ENCODE results near the gene HIF1AN.

The HIF1AN gene

DNA sequence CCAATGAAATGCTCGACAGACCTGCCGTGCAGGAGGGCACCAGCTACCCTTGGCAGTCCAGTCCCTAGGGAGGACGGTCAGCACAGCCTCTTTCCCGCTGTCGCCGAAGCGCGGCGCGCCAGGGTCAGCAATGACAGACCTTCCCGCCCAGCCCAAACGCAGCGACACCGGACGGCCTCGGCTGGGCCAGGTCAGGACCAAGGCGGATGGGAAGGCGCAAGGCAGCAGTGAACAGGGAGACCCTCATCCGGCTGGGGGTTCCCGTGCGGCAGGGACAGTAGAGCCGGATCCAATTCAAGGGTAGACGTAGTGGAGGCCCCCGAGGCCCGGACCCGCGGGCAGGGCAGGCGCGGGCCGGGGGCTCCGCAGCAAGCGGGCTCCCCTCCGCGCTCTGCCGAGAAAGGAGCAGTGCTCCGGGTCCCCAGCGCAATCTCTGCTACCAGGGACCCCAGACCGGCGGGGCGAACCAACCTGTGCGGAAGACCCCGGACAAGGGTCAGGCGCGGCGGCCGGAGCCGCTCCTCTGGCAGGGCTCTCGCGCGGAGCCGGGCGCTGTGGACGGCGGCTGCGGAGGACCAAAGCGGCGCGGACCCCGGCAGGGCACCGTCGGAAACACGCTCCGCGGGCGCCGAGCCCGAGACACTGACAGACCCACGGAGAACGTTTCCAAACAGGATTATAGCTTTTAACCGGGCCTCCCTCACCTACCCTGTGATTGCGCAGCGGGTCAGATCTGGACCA is 16.3 kb upstream of the HIF1AN start, which contains the start of gene SEC31B:
Gene SEC31B (minus strand): TSS at position 551 of the 741 bp plus-strand sequence. CDS start 2,909 bp downstream, outside the sequence.
- no peak for DNase-seq (ENCODE audit: low read depth)
- H3K4me3 ChIP-seq (ENCODE audit: low read depth, low read length), result peak within 1 kb of the TSS; percentile 46

DNA sequence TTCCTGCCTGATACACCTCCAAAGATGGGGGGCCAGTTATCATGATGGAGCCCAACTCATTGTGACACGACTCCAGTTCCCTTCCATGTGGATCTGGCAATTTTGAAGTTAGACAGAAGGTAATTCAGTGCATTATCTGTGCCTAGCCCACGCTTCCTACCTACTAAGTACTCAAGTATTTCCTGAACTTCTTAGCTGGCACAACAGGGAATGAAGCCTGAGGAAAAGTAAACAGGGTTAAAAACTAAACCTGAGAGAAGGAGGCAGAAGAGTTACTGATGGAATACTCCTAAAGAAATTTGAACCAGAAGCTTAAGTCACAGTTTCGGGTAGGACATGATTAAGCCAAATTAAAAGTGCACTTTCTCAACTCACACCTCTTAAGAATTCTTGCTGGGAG is 14.9 kb upstream of the HIF1AN start:
- no peak for DNase-seq (ENCODE audit: low read depth)
- no peak overlapping the region for H3K4me3 ChIP-seq (ENCODE audit: low read depth, low read length)

DNA sequence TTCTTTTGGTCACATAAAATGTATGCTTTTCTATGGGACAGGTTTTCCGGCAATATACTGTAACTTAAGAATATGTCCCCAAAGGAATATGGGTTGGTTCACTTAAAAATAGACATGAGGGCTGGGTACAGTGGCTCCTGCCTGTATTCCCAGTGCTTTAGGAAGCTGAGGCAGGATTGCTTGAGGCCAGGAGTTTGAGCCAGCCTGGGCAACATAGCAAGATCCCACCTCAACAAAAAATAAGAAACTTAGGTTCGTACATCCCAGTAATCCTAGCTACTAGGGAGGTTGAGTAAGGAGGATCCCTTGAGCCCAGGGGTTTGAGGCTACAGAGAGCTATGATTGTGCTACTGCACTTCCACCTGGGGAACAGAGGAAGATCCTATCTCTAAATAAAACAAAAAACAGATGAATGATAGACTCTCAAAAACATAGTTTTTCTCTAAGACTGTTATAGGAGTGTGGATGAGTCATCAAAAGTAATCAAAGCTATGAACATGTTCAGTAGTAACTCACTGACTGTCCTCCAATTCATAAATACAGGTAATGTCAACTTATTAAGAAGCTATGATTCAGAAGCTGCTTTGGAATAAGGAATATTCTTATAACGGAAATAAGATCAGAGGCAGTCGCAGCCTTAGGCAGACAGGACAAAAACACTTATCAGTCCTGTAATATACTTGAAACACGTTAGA is 13.5 kb upstream of the HIF1AN start:
- no peak for DNase-seq (ENCODE audit: low read depth)
- H3K4me3 ChIP-seq (ENCODE audit: low read depth, low read length), result no peak overlapping the region

DNA sequence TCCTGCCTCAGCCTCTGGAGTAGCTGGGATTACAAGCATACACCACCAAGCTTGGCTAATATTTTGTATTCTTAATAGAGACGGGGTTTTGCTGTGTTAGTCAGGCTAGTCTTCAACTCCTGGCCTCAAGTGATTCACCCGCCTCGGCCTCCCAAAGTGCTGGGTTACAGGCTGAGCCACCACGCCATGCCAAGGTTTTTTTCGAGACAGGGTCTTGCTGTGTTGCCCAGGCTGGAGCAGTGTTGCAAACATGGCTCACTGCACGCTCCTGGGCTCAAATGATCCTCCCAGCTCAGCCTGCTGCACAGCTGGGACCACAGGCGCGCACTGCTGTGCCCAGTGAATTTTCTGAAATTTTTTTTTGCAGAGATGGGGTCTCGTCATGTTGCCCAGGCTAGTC is 12.8 kb upstream of the HIF1AN start:
- DNase-seq (ENCODE audit: low read depth), result no peak

DNA sequence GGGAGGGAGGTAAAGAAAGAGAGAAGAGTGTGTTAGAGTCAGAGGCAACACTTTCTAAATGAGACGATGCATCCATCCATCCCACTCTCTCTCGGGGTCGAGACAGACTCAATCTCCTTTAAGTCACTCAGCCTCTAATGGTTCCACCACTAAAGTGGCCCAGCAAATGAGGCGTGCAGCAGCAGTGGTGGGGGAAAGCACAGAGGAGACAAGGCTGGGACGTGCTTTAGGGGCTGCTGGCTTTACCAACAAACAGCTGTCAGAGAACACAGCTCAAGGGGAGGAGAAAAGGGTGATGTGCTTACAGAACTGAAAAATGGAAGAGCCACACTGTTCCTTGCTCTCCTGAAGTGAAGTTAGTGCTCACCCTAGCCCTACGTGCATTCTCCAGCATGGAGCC is 11.5 kb upstream of the HIF1AN start:
- DNase-seq (ENCODE audit: low read depth), result no peak
- no peak overlapping the region for H3K4me3 ChIP-seq (ENCODE audit: low read depth, low read length)

More for the DNA sequence above, 12.8 kb upstream of the HIF1AN start:
- H3K4me3 ChIP-seq (ENCODE audit: low read depth, low read length), result no peak overlapping the region

DNA sequence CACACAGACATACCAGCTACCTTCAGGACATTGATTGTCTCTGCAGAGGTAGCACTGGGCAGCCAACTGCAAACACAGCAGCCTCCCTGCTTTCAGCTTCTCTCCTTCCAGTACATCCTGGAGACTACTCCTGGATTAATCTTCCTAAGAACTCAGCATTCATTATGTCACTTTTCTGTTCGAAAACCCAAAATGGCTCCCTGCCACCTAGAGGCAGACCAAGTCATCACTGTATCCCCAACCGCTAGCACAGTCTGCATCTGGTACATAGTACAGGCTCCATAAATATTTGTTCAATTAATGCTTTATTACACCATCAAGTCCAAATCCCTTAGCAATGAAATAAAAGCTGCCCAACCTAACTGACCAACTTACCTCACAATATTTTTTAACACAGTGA is 11.1 kb upstream of the HIF1AN start:
- no peak overlapping the region for H3K4me3 ChIP-seq (ENCODE audit: low read depth, low read length)
- no peak for DNase-seq (ENCODE audit: low read depth)

DNA sequence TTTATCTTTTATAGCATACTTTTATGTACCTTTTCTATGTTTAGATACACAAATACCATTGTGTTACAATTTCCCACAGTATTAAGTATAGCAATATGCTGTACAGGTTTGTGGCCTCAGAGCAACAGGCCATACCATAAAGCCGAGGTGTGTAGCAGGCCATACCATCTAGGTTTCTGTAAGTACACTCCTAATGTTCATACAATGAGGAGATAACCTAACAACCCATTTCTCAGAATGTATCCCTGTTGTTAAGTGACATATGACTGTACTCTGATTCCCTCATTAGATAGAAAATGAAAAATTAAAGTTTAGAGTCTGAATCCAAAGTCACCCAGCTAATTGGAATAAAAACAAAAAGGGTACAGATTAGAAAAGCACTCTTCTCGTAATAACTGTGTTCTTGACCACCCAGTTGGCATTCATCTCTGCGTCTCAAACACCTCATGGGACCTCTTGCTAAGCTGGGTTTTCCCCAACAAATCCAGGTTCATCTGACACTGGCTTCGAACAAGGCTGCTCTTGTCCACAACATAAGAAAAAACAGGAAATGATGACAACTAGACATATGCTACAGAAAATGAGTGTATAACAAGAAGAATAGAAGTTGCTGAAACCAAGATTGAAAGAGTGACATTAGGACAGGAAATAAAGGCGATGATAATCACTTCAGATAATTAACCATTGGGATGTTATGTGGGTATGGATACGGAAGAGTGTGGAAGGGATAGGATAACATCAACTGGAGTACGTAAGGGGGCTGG is 7.4 kb upstream of the HIF1AN start:
- no peak for DNase-seq (ENCODE audit: low read depth)
- peak overlapping the region; percentile 96 for H3K4me3 ChIP-seq (ENCODE audit: low read depth, low read length)

DNA sequence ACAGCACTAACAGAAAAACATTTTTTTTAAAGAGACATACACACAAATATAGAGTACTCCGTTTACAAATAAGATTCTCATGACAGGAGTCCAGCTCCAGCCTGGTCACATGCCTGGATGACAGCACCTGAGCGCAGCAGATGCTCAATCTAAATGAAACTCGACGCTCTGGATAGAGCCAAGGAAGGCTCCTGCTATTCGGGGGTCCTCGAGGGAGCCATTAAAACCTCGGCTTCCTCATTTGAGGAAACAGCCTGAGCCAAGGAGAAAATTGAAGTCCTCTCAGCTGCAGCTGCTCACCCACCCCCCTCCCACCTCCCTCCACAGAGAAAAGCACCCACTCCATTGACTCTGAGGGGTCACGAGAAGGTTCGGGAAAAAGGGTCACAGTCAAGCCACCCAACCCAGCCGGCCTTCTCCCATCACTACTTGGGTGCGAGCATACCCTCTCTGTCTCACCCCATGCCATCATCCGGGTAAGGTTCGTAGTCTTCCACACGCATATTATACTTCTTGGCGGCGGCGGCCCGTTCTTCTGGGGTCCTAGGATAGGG is 6.7 kb upstream of the HIF1AN start:
- no peak for DNase-seq (ENCODE audit: low read depth)
- peak overlapping the region; percentile 96 for H3K4me3 ChIP-seq (ENCODE audit: low read depth, low read length)

DNA sequence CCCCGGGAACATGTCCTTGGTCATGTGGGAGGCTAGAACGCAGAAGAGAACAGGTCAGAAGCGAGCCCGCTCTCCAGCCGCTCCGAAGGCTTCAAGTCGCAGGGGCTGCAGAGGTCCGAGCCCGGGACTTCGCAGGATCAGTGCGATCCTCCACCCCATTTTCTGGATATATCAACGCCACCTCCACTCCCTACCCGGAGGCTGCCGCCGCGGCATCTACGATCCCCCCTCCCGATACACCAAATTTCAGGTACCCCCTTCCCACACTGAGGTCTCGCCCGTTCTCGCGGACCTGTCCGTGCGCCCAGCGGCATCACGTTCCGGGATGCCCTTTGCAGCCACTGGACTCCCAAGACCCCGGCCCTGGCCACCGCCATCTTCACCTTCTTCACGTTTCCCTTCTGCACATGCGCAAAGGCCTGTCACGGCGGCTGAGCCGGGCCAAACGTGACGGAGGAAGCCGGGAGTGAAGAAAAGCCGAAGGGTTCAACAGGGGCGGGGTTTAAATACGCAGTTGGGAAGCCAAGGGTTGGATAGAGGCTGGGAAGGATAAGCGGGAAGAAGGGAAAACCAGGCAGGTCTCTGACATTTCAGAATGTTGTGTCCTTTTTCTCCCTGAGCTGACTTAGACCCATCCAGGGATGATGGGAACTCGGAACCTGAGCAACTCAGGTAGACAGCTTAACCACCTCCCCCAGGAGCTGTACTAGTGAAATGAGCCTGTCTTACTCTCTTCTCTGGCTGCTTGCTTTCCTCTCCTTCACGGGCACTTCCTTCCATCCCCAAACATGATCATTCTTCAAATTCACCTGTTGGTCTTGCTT is 6.1 kb upstream of the HIF1AN start, which contains the start of gene NDUFB8:
Gene NDUFB8 (minus strand): TSS at position 397 of the 824 bp plus-strand sequence. CDS start 20 bp downstream, at position 377.
- no peak for DNase-seq (ENCODE audit: low read depth)
- H3K4me3 ChIP-seq (ENCODE audit: low read depth, low read length), result peak within 1 kb of the TSS; percentile 96

DNA sequence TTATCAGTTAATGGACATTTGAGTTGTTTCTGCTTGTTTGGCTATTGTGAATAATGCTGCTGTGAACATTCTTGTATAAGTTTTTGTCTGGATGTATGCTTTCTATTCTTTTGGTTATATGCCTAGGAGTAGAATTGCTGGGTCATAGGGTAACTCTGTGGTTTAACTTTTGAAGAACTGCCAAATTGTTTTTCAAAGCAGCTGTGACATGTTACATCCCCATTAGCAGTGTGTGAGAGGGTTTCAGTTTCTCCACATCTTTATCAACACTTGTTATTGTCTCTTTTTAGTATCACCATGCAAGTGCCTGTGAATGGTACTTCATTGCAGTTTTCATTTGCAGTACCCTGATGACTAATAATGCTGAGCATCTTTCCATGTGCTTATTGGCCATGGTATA is 4.0 kb upstream of the HIF1AN start:
- DNase-seq (ENCODE audit: low read depth), result no peak
- no peak overlapping the region for H3K4me3 ChIP-seq (ENCODE audit: low read depth, low read length)

DNA sequence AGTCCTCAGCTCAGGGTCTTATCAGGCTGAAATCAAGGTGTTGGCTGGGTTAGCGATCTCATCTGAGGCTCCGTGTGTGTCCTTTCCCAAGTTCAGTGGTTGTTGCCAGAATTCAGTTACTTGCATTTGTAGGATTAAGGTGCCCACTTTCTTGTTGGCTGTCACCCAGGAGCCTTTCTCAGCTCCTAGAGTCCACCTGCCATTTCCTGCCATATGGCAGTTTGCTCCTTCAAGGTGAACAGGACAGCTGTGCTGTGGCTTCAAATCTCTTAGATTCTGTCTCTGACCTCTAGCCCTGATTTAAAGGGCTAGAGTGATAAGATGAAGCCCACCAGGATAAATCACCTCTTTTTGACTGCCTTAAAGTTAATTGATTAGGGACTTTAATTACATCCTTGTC is 1.0 kb upstream of the HIF1AN start:
- H3K4me3 ChIP-seq (ENCODE audit: low read depth, low read length), result no peak overlapping the region
- no peak for DNase-seq (ENCODE audit: low read depth)

DNA sequence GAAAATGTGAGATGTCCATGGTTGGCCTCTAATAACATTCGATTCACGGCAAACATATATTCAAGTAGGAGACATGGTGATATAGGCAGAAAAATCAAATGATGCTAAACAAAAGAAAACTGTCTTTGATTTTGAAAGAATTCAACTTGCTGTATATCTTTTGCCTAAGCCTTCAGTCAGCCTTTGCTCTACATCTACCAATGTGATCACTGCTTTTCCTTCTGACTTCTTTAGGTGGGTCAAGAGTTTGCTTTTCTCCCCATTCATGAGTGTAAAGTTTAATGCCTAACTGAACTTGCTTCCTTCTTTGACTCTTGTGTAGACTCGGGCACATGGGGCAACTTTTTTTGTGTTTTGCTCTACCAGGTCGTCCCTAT is 417 bp upstream of the HIF1AN start:
- DNase-seq (ENCODE audit: low read depth), result no peak
- H3K4me3 ChIP-seq (ENCODE audit: low read depth, low read length), result peak overlapping the region; percentile 63

DNA sequence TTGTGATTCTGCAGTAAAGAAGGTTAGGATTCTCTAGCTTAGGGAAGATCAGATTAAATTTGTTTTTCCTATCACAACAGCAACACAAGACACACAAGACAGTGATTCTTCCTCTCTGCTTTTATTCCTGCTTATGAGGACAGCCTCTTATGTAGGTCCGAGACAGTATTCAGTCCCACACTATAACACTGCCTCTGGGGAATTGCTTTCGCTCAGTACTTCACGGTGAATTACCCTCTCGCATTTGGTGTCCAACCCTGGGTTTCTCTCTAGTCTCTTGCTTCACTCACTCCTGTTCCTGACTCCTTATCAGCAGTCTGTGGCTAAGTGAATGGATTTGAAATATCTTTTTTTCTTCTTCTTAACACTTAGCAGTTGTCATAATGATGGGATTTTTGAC is 1.7 kb downstream of the HIF1AN start:
- DNase-seq (ENCODE audit: low read depth), result no peak
- H3K4me3 ChIP-seq (ENCODE audit: low read depth, low read length), result no peak overlapping the region

DNA sequence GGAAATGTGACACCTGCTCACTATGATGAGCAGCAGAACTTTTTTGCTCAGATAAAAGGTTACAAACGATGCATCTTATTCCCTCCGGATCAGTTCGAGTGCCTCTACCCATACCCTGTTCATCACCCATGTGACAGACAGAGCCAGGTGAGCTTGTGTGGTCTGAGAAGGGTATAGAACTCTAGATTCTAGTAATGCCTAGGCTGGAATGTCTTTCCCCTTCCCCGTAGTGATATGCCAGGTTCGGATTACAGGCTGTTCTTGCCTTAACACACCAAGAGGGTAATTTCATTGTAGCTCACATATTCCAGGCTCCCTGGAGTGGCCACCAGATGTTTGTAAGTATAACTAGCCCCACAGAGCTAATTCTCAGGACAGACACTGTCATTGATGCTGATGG is 9.2 kb downstream of the HIF1AN start:
- no peak for DNase-seq (ENCODE audit: low read depth)

DNA sequence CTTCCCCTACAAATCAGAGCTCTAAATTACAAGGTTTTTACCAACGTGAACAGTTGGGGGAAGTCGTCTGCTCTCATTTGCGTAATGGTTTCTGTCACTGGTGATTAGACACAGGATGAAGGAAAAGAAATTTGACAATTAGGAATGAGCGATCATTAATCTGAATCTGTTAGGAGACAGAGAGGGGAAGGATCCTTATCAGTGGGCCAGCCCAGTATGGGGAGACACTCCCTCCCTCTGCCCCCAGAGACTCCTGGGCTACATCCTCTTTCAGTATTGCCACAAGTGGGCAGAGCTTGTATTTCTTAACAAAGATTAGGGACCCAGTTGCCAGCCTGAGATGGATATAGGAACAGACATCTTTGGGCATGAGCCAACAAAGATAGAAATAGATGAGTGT is 15.5 kb downstream of the HIF1AN start:
- no peak for DNase-seq (ENCODE audit: low read depth)
- no peak overlapping the region for H3K4me3 ChIP-seq (ENCODE audit: low read depth, low read length)

More for the DNA sequence above, 9.2 kb downstream of the HIF1AN start:
- H3K4me3 ChIP-seq (ENCODE audit: low read depth, low read length), result no peak overlapping the region

DNA sequence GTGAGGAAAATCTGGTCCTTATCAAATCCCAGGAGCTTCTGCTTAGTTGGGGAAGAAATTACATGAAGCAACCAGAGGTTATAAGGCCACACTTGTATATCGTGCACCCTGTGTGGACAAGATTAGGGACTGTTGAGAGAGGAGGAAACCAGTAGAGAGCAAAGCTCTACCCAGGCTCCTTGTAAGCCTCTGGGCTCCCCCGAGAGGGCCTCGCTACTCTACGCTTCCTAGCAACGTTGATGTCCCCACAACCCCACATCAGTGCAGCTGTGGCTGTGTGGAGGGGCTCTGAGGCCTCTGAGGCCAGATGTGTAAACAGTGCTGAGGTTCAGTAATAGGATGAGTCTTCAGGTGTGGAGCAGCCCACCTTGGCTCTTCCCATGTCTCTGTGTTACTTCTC is 16.0 kb downstream of the HIF1AN start:
- DNase-seq (ENCODE audit: low read depth), result no peak
- no peak overlapping the region for H3K4me3 ChIP-seq (ENCODE audit: low read depth, low read length)

DNA sequence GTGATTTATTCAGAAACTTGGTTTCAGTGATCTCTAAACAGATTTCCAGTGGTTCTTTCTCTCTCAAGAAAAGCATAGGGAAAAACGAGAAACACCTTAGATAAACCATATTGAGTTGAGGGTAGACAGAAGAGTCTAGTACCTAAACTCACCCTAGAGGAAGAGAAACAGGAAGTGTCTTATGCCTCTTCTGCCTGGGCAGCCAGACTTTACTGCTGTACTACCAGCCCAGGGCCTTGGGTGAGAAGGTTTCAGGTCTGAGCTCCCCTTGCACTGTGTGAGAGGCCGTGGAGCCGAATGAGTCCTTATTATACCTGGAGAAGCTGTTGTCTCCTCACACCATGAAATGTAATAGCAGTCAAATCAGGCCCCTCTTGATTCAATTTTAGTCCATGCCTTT is 18.2 kb downstream of the HIF1AN start:
- H3K4me3 ChIP-seq (ENCODE audit: low read depth, low read length), result no peak overlapping the region
- DNase-seq (ENCODE audit: low read depth), result no peak

DNA sequence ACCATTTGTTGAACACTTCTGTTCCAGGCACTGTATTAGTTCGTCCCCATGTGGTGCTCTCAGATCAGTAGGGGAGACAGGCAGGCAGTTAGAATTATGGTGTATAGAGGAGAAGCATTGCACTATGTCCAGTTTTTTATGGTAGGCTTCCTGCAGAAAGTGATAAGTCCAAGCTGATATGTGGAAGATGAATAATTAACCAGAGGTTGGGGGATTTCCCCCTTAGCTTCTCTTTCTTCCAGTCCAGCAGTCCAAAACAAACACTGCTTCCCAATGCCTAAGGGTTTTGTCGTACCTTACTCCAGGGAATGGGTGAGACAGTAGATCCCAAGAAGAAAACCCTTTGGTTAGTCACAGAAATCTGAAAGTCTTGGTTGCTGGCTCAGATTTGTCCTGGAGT is 19.2 kb downstream of the HIF1AN start:
- no peak for DNase-seq (ENCODE audit: low read depth)
- H3K4me3 ChIP-seq (ENCODE audit: low read depth, low read length), result no peak overlapping the region

DNA sequence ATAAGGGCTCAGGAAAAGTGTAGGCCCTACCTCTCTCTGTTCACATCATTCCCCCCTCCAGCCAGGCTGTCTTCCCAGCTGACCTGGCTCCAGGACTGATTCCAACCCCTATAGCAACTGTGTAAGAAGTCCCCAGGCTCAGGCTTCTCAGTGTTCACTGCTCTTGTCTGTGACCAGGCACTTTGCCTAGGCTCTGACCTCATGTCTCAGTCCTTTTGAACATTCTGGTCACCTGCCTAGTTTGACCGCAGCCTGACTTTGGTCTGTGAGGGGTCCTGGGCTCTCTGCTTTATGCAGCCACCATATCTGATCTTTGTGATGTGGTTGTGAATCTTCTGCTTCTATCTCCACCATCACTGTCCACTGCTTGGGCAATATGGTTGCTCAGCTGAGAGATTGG is 24.5 kb downstream of the HIF1AN start:
- no peak overlapping the region for H3K4me3 ChIP-seq (ENCODE audit: low read depth, low read length)
- no peak for DNase-seq (ENCODE audit: low read depth)
